Stimulated activated CD8-positive, alpha-beta memory T cell treated with anti-CD3 and anti-CD28 coated beads, Interleukin-2, amount 100 ng/mL, for 48 hours (primary cell): Measurements from ENCODE around the gene ASPSCR1.

Source experiments
- DNase-seq, 2 donors: peaks; one replicate each; pipeline ENCODE4 v3.0.0-alpha.2; 2020; ENCODE audit warnings: low read depth in 2 of 2

The ASPSCR1 gene

DNA sequence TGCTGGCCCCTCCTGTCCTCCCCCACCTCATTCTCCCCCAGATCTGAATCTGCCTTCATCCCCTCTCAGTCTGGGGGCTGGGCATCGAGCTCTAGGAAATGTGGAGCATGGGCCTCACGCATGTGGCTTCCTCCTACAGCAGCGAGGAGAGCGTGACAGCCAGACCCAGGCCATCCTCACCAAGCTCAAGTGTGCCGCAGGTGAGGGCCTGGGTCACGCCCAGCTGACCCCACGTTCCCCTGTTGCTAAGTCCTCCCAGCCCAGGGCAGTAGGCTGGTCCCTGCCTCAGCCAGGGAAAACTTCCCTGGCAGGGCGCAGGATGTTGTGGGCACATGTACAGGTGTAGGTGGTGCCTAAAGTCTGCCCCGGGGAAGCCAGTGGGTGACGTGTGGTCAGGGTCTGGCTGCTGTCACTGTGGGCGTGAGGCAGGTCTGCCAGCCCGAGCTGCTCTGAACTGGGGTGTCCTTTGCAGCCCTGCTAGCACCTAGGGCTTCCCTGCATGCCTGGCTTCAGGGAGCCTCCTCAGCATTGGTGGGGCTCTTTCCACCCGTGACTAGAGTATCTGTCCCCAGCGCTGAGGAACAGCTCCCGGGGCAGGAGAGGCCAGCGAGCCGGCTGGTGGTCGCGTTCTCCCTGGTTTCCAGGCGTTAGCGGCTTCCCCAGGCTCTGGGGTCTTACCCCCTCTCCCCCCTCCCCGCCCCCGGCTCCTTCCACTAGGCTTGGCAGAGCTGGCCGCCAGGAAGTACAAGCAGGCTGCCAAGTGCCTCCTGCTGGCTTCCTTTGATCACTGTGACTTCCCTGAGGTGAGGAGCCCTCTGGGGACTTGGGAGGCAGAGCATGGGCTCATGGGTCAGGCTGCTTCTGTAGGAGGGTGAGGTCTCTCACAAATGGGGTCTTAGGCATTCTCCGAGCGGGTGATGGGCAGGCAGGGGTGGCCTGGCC lies 77.9 kb downstream of the ASPSCR1 start:
- no peak for DNase-seq

- no peak for DNase-seq
Observed at GRCh38 chr17:82055965-82056728, 78.7 kb downstream of the ASPSCR1 start.

DNA sequence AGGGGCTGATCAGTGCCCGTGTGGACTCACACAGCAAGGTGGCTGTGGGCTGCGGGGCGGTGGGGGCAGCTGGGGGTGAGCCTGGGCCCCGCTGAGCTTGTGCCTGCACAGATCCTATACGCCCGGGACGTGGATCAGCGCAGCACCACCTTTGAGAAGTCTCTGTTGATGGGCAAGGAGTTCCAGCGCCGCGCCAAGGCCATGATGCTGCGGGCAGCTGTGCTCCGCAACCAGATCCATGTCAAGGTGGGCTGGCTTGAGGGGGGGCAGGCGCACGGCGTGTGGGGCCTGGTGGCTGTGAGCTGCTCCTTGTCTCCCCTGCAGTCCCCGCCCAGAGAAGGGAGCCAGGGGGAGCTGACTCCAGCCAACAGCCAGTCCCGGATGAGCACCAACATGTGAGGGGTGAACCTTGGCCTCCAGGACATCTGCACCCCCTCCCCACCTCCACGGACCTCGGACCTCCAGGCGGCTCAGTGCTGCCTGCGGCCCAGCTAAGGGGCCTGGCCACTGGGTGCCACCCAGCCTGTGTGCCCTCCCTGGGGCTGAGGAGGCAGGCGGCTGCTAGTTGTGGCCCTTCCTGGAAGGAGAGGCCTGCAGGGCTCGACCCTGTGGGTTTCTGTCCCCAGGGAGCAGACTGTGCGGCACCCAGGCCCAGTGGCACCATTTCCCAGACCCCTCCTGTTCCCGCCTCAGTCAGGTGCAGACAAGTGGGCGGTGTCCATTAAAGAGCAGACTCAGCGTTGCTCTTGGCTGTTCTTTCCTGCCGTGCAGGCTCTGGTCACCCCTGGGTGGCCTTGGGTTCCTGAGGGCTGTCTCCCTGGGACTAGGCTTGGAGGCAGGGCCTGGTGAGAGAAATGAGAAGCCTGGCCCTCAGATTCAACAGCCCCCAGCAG lies 79.5 kb downstream of the ASPSCR1 start:
- no peak for DNase-seq

DNA sequence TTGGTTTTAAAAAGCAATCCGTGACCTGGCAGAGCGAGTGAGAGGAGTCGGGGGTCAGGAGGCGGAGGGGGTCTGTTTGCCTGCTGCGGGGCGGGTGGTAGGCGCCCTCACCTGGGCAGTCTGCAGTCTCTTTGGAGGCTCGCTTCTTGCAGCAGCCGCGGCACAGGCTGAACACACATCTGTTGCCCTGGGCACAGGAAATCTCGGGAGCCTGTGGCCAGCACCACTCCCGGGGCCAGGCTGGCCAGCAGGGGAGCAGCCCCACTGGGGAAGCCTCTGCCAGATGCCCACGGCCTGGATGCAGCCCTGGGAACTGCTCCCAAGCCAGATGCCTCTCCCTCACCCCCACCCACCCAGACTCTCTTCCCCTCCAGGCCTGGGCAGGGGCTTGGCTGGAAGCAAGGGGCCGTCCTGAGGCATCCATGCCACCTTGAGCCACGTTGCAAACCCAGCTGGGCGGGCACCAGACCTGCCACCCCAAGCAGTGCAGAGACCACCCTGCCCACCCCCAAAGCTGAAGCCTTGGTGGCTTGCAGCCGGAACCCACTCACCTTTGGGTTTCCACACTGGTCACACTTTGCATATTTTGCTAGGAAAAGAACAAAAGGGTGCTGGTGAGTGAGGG lies 80.9 kb downstream of the ASPSCR1 start:
- no peak for DNase-seq

- no peak for DNase-seq
Observed at GRCh38 chr17:82058855-82059249, 81.4 kb downstream of the ASPSCR1 start.

DNA sequence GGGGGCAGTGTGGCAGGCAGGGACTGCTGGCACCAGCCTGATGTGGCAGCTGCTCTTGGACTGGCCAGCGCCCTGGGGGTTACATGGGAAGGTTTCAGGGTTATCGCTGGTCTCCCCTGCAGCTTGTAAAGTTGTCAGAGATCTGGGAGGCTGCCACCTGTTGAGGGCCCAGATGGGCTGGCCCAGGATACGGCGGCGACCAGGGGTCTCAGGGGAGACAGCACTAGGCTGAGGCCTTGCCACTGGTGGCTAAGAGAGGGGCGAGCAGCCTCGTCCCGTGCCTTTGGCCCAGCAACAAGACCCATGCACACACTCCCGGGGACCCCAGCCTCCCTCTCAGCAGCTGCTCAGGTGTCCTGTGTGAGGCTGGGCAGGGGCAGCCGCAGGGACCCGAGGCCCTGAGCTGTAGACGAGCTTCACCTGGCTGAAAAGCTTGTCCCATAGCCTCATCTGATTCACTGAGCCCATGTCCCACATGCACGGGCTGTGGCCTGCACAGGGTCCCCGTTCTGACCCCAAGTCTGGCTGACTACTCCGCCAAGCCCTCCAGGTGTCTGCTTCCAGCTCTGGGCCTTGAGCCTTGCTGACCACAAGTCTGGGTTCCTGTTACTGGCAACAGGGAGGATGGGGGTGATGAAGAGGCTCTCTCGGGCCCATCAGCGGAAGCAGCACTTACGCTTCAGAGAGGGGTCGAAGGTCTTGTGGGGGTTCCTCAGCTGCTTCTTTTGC lies 82.0 kb downstream of the ASPSCR1 start:
- DNase-seq = no peak

- DNase-seq = no peak
Observed at GRCh38 chr17:82060001-82060380, 82.6 kb downstream of the ASPSCR1 start.

- DNase-seq = no peak
Observed at GRCh38 chr17:82060614-82061013, 83.2 kb downstream of the ASPSCR1 start.

- no peak for DNase-seq
Observed at GRCh38 chr17:82061047-82061925, 83.9 kb downstream of the ASPSCR1 start.

- no peak for DNase-seq
Observed at GRCh38 chr17:82062076-82062983, 84.9 kb downstream of the ASPSCR1 start.

DNA sequence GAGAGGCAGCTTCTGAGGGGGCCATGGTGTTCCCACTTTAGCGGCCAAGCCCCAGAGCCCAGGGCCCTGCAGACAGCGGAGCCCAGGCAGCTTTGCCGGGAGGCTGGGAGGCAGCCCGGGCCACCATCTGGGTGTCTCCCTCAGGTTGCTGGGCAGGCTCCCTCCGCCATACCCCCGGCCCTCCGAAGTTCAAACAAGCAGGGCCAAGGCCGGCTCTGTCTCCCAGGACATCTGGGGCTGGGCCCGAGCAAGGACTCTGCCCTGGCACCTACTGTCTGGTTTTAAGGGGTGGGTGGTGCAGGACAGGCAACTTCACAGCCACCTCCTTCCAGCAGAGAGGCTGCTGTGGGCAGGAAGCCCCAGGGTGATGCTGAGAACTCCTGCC lies 85.5 kb downstream of the ASPSCR1 start:
- DNase-seq = no peak

DNA sequence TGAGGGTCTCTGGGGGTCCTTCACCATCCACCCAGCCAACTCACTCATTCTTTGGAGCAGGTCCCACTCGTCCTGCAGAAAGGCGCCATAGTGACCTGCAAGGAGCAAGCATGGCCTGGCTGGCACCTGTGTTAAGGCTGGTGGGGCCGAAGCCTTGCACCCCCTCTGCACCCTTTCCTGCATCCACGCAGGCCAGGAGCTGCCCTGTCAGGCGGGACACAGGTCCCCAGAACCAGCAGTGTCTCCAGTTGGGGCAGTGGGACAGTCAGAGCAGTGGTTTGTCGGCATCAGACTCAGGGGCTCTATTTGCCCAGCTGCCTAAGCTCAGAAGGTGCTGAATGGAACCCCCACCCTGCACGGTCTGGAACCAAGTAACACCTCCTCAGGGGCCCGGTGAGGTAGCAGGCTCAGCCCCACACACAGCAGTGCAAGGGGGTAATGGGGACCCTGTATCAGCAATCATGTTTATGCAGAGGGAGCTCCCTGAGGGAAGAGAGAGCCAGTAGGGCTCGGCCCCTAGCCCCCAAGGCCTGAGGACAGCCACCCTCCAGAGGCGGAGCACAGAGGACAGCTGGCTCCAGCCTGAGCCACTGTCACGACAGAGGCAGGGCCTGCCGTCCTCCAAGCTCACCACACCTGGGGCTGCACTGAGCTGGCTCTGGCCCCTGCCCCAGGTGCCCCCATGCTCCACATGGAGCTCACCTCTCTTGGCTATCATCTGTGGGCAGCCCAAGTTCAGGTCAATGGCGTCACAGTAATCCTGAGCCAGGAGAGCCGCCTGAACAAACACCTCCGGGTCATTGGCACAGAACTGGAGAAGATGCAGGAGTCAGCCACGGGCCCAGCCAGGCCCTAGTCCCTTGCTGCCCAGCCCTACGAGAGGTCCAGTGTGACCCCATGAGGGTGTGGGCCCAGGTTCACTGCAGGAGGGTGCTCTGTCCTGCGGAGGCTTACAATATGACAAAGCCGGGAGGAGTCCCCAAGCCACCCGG lies 86.3 kb downstream of the ASPSCR1 start:
- no peak for DNase-seq

DNA sequence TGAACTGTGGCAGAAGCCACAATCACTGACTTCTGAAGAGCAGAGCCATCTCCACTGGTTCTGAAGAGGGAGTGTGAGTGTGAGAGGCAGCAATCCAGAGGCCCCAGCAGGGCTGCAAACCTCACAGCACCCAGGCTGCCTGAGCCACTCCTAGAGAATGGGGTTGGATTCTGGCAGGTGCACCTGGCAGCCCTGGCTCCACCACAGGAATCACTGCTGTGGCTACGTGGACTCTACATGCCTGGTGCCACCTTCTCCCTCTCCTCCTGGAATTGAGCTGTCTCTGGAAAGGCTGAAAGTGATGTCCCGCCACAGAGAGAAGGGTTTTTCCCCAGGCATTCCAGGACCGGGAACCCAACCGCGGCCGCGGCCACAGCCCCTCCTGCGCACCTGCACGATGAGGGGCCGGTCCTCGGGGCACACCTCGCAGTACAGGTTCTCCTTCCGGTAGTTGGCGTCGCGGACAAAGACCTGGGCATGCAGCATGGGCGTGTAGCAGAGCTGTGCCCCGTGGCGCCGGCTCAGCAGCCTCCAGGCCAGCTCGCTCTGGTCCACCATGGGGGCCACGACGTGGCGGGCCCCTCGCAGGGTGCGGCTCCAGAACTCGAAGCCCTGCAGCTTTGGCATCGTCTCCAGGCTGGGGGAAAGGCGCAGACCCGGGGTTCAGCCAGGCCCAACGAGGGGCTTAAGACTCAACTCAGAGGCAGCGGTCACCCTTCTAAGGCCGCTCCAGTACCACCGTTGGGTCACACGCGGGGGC lies 87.2 kb downstream of the ASPSCR1 start:
- DNase-seq = no peak

- DNase-seq = no peak
Observed at GRCh38 chr17:82065193-82065637, 87.8 kb downstream of the ASPSCR1 start.

DNA sequence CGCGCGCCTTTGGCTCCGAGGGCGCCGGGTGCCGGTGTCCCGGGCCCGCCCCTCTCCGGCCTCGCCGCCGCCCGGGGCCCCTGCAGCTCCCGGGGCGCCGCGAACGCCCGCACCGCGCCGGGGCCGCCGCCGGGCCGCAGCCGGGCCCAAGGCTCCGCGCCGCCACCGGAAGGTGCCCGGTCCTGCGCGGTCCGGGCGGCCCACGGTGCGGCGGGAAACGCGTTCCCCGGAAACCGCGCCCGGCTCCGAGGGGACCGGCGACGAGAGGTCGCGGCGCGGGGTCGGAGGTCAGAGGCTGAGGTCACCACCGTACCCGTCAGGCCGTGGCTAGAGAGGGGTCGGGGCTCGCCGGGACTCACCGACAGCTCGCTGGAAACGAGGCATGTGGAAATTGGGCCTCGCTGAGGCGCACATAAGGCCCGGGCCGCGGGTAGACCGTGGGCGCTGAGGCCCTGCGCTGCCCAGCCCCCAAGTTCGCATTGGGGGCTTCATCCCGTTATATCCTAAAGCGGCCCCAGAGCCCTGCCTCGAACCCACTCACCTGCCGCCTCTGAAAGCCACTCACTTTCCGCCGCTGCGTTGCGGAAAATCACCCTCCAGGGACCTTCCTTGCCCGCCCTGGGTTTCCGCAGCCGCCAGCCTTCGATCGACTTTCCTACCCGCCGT lies 88.3 kb downstream of the ASPSCR1 start, which contains the start of gene DUS1L:
Gene DUS1L (minus strand): TSS at position 167 of the 666 bp plus-strand sequence. CDS start 745 bp downstream, outside the sequence.
- DNase-seq = peak; percentile 59 to 60
